ENCODE measurements around the gene CADPS2.
"Not testable (repeated sequence)": the region's sequence is repeated elsewhere in the genome, so short reads cannot be mapped to it uniquely, and the experiment has no call there.

Gene CADPS2

GRCh38 chr7:122850528-122850927, 35.7 kb downstream of the CADPS2 start:
- DNase-seq (ENCODE audit: low spot score) (no peak), FAIRE-seq (no peak)

- DNase-seq (ENCODE audit: low spot score) (no peak), FAIRE-seq (no peak)
Measured at GRCh38 chr7:122849957-122850328, 36.3 kb downstream of the CADPS2 start.

- DNase-seq (ENCODE audit: low spot score), result no peak
- no peak for FAIRE-seq
Measured at GRCh38 chr7:122849322-122849956, 36.8 kb downstream of the CADPS2 start.

GRCh38 chr7:122847871-122848473, 38.3 kb downstream of the CADPS2 start:
- no peak for DNase-seq (ENCODE audit: low spot score)
- no peak for FAIRE-seq

GRCh38 chr7:122846591-122846990, 39.7 kb downstream of the CADPS2 start:
- FAIRE-seq, result no peak
- DNase-seq (ENCODE audit: low spot score), result no peak

- DNase-seq (ENCODE audit: low spot score) (no peak), FAIRE-seq (no peak)
Measured at GRCh38 chr7:122845286-122845685, 41.0 kb downstream of the CADPS2 start.

- no peak for DNase-seq (ENCODE audit: low spot score)
- no peak for FAIRE-seq
Measured at GRCh38 chr7:122844191-122844988, 41.9 kb downstream of the CADPS2 start.

- FAIRE-seq, result no peak
- DNase-seq (ENCODE audit: low spot score), result no peak
Measured at GRCh38 chr7:122842971-122843370, 43.3 kb downstream of the CADPS2 start.

GRCh38 chr7:122836286-122836685, 50.0 kb downstream of the CADPS2 start:
- not testable (repeated sequence) for DNase-seq (ENCODE audit: low spot score); FAIRE-seq

- DNase-seq (ENCODE audit: low spot score); FAIRE-seq: not testable (repeated sequence)
Measured at GRCh38 chr7:122834571-122834942, 51.7 kb downstream of the CADPS2 start.

- DNase-seq (ENCODE audit: low spot score) (no peak), FAIRE-seq (no peak)
Measured at GRCh38 chr7:122833888-122834570, 52.2 kb downstream of the CADPS2 start.

GRCh38 chr7:122831436-122831835, 54.8 kb downstream of the CADPS2 start:
- DNase-seq (ENCODE audit: low spot score) (no peak), FAIRE-seq (no peak)

- no peak for DNase-seq (ENCODE audit: low spot score)
- no peak for FAIRE-seq
Measured at GRCh38 chr7:122829962-122830361, 56.3 kb downstream of the CADPS2 start.

- FAIRE-seq (no peak), DNase-seq (ENCODE audit: low spot score) (no peak)
Measured at GRCh38 chr7:122827763-122828162, 58.5 kb downstream of the CADPS2 start.

GRCh38 chr7:122813845-122814244, 72.4 kb downstream of the CADPS2 start:
- FAIRE-seq (no peak), DNase-seq (ENCODE audit: low spot score) (no peak)

GRCh38 chr7:122803851-122804250, 82.4 kb downstream of the CADPS2 start:
- FAIRE-seq, result no peak
- DNase-seq (ENCODE audit: low spot score), result no peak

- FAIRE-seq (no peak), DNase-seq (ENCODE audit: low spot score) (peak; percentile 6)
Measured at GRCh38 chr7:122803323-122803722, 82.9 kb downstream of the CADPS2 start.

- DNase-seq (ENCODE audit: low spot score) (no peak), FAIRE-seq (no peak)
Measured at GRCh38 chr7:122802301-122802751, 83.9 kb downstream of the CADPS2 start.

GRCh38 chr7:122791959-122792545, 94.2 kb downstream of the CADPS2 start:
- FAIRE-seq (no peak), DNase-seq (ENCODE audit: low spot score) (no peak)

GRCh38 chr7:122790591-122790990, 95.7 kb downstream of the CADPS2 start:
- no peak for DNase-seq (ENCODE audit: low spot score)

GRCh38 chr7:122790132-122790531, 96.1 kb downstream of the CADPS2 start:
- no peak for FAIRE-seq
- no peak for DNase-seq (ENCODE audit: low spot score)

More at GRCh38 chr7:122790591-122790990, 95.7 kb downstream of the CADPS2 start:
- no peak for FAIRE-seq
